ENCODE data around the gene OR1A2. TPM values are rescaled to one million over a fixed set of nuclear protein-coding genes. Genes with fewer than 3 reads are reported as not detected.

OR1A2 gene
- not detected in 2 replicates for total RNA-seq (2021; fragmentation: NEBNext Ultra II Directional; extraction: Animal tissue kit (Norgen Biotek cat#: 25700))
- not detected in 2 replicates for polyA plus RNA-seq (2011; rRNA removed)
- polyA plus RNA-seq (2011; cell fraction: cytosol; rRNA removed): not detected
- not detected for polyA plus RNA-seq (2011; cell fraction: nucleus; rRNA removed)
- not detected in 4 replicates for polyA plus RNA-seq (2012, experiment 1 of 2)
- not detected for polyA plus RNA-seq (2012, experiment 2 of 2)
- not detected for polyA plus RNA-seq (2013, experiment 1 of 2)
- not detected for polyA plus RNA-seq (2013, experiment 2 of 2)
- not detected in 2 replicates for polyA minus RNA-seq (2011; rRNA and poly(A)+ RNA removed)
- not detected for polyA minus RNA-seq (2011; cell fraction: cytosol; rRNA and poly(A)+ RNA removed)
- polyA minus RNA-seq (2011; cell fraction: nucleus; rRNA and poly(A)+ RNA removed): not detected
- long read RNA-seq, experiment 1: 0 reads
- long read RNA-seq, experiment 2: 0 reads

GRCh38 chr17:3197219-3197618, at the start of gene OR1A2:
Gene OR1A2, plus strand, starts transcription at chr17:3197519. Its CDS starts 0 bp downstream, at chr17:3197519.
- H2AK5ac ChIP-seq (ENCODE audit: low read depth, low read length): no peak within 1 kb of the TSS
- H3K23me2 ChIP-seq (ENCODE audit: low read depth, low read length): no peaks in the 10 kb centered on the region; the same call in 1 of the 2 replicates
- H4K91ac ChIP-seq (replicated peaks; ENCODE audit: insufficient read length, low read length): no peak within 1 kb of the TSS
- H3K4ac ChIP-seq (replicated peaks; ENCODE audit: insufficient read length, low read depth, low read length): no peak within 1 kb of the TSS
- no peak within 1 kb of the TSS for H2BK120ac ChIP-seq (replicated peaks; ENCODE audit: low read depth, low read length)
- H3K56ac ChIP-seq (replicated peaks; ENCODE audit: insufficient read length, low read depth, low read length): no peak within 1 kb of the TSS
- H3K27me3 ChIP-seq (replicated peaks in 1 of 4; ENCODE audit: control insufficient read depth in 3 of 4, extremely low read depth in 1 of 4, insufficient read depth in 3 of 4, low read length in 3 of 4): no peaks in the 10 kb centered on the region
- no peak within 1 kb of the TSS for H3K14ac ChIP-seq (ENCODE audit: insufficient read length)
- H3K27ac ChIP-seq (ENCODE audit: low read depth, low read length): no peak within 1 kb of the TSS
- H3K4me1 ChIP-seq (replicated peaks in 1 of 4; ENCODE audit: control insufficient read depth in 3 of 4, insufficient read depth in 4 of 4, low read length in 3 of 4): no peaks in the 10 kb centered on the region
- no peak within 1 kb of the TSS for H4K8ac ChIP-seq (ENCODE audit: extremely low read depth, insufficient read depth, low read length)
- no peak within 1 kb of the TSS for H2BK12ac ChIP-seq (ENCODE audit: low read depth, low read length)
- no peaks in the 10 kb centered on the region for H3K79me2 ChIP-seq (ENCODE audit: control insufficient read depth in 1 of 2, insufficient read depth in 2 of 2, low read length in 2 of 2)
- 62% methylated on average over 4 of the region's 4 CpGs; no CpG with 5 or more reads in 1 of the 2 experiments for WGBS, 2 experiments (ENCODE audit: extremely low coverage in 1 of 2, insufficient coverage in 1 of 2, insufficient read length in 1 of 2, insufficient replicate concordance in 2 of 2, low coverage in 1 of 2, low lambda C conversion rate in 2 of 2, missing lambda C conversion rate in 1 of 2)
- no peak within 1 kb of the TSS for H2AFZ ChIP-seq (ENCODE audit: low read length)
- H3K79me1 ChIP-seq (ENCODE audit: low read depth, low read length): no peaks in the 10 kb centered on the region
- no peak within 1 kb of the TSS for H3K4me3 ChIP-seq (ENCODE audit: extremely low read depth in 1 of 4, insufficient read depth in 2 of 4, low read depth in 3 of 4, low read length in 4 of 4)
- ChIA-PET CTCF (ENCODE audit: partially characterized antibody) (no interaction called here), POLR2A (ENCODE audit: partially characterized antibody) (no interaction called here)
- H2BK5ac ChIP-seq (ENCODE audit: low read depth, low read length): no peak within 1 kb of the TSS
- H4K20me1 ChIP-seq (replicated peaks in 1 of 2; ENCODE audit: control insufficient read depth in 1 of 2, insufficient read depth in 2 of 2, low read length in 2 of 2): no peaks in the 10 kb centered on the region
- H3K18ac ChIP-seq (ENCODE audit: extremely low read depth, low read length): no peak within 1 kb of the TSS
- H3K9me3 ChIP-seq (ENCODE audit: insufficient read depth in 2 of 2, low read depth in 1 of 2, low read length in 1 of 2): peaks cover 30 to 40% of the 10 kb centered on the region in 2 experiments
- H3K23ac ChIP-seq (ENCODE audit: insufficient read length): no peak within 1 kb of the TSS
- H4K5ac ChIP-seq (ENCODE audit: insufficient read length, low read depth, low read length): no peak within 1 kb of the TSS
- FAIRE-seq (no peak), DNase-seq (ENCODE audit: low read depth in 1 of 2, low spot score in 2 of 2) (no peak)
- H3K4me2 ChIP-seq (ENCODE audit: insufficient read depth in 1 of 2, low read depth in 2 of 2, low read length in 2 of 2): no peak within 1 kb of the TSS
- no peaks in the 10 kb centered on the region for H3K36me3 ChIP-seq (ENCODE audit: control insufficient read depth in 2 of 4, insufficient read depth in 4 of 4, low read length in 3 of 4)
- 0 out of 2 replicates have a peak within 1 kb of the TSS, but pooled peaks have one; percentile 16 for H2BK15ac ChIP-seq (ENCODE audit: low read length)
- TF ChIP-seq SAP30 (IDR thresholded peaks at IDR 0.05; ENCODE audit: insufficient read depth, insufficient replicate concordance, low read length) (no peak), RAD21 (IDR thresholded peaks at IDR 0.05 in 1 of 2, conservative IDR thresholded peaks at IDR 0.05 in 1 of 2; ENCODE audit: low read depth in 2 of 2, low read length in 2 of 2) (no peak), E2F6 (IDR thresholded peaks at IDR 0.05) (no peak), FOSL1 (IDR thresholded peaks at IDR 0.05; ENCODE audit: insufficient read depth, low read depth, low read length) (no peak), SP2 (IDR thresholded peaks at IDR 0.05; ENCODE audit: low read length) (no peak)
- no peak within 1 kb of the TSS for H2BK20ac ChIP-seq (ENCODE audit: low read length)
- no peak within 1 kb of the TSS for H3K9ac ChIP-seq (replicated peaks in 1 of 4; ENCODE audit: extremely low read depth in 1 of 4, low read depth in 3 of 4, low read length in 3 of 4)

Measured in H1 (cell line).